Endothelial cell of umbilical vein (primary cell): Measurements from ENCODE around the gene SYNJ1. TPM values are rescaled to one million over a fixed set of nuclear protein-coding genes. Genes with fewer than 3 reads are reported as not detected.
A peak's percentile ranks its signal among the peaks of the same experiment; 100 is the strongest.

Experiments used
- BruUV-seq: library from RNA; stranded (reverse); fragments of 400-500 nt; replicated peaks from 2 replicates; lab custom pipeline; 2021; lab: Mats Ljungman, UMichigan
- CTCF ChIA-PET: fragments of 300-600, 350-600 bp; sonication (Branson Sonifier 250); formaldehyde crosslinking; loops from one replicate; lab custom pipeline; 2021; ENCODE audit warnings: antibody characterized with exemption, inconsistent platforms; lab: Charles Lee
- POLR2A ChIA-PET: fragments of 300-600, 350-600 bp; sonication (Branson Sonifier 250); formaldehyde crosslinking; loops from one replicate; lab custom pipeline; 2021; ENCODE audit warnings: antibody characterized with exemption, inconsistent platforms; lab: Charles Lee
- DNase-seq: peaks from one replicate; pipeline ENCODE4 v3.0.0-alpha.2; 2011; ENCODE audit warnings: low read depth, low spot score
- FAIRE-seq: peaks from 2 replicates; lab custom pipeline; 2011; peaks lifted over from hg19 to GRCh38; lab: Jason Lieb, UNC
- H2AFZ ChIP-seq: 2 replicates; pipeline ENCODE4 v1.6.0; 2012; ENCODE audit warnings: low read depth, low read length, control low read depth, inconsistent platforms
- H3K27ac ChIP-seq: 2 replicates; pipeline ENCODE4 v1.5.1; 2011; ENCODE audit warnings: low read depth, mild to moderate bottlenecking, control low read depth, low read length, moderate library complexity; ENCODE audit not compliant: insufficient read depth
- H3K27me3 ChIP-seq, 2 experiments: 2 replicates each; pipeline versions ENCODE4 v1.6.0 to v1.6.1; 2011; ENCODE audit warnings: low read length in 2 of 2, mixed read lengths in 1 of 2; ENCODE audit not compliant: control insufficient read depth in 2 of 2, insufficient read depth in 2 of 2
- H3K36me3 ChIP-seq, 2 experiments: 2 replicates in 1 of 2; 3 replicates in 1 of 2; pipeline ENCODE4 v1.5.1; 2011; ENCODE audit warnings: low read length in 2 of 2, mild to moderate bottlenecking in 1 of 2, moderate library complexity in 1 of 2; ENCODE audit not compliant: control insufficient read depth in 2 of 2, insufficient read depth in 2 of 2; ENCODE audit errors: extremely low read depth in 1 of 2
- H3K4me1 ChIP-seq: 3 replicates; pipeline ENCODE4 v1.5.1; 2011; ENCODE audit warnings: mild to moderate bottlenecking, low read length; ENCODE audit not compliant: control insufficient read depth, insufficient read depth; ENCODE audit errors: extremely low read depth
- H3K4me2 ChIP-seq: 2 replicates; pipeline ENCODE4 v1.6.1; 2011; ENCODE audit warnings: low read length, control low read depth, mixed read lengths; ENCODE audit not compliant: insufficient read depth
- H3K4me3 ChIP-seq, 3 experiments: fragments of 200-600 bp in 1 of 3; sonication (generic), shearing (Covaris generic) in 1 of 3; replicated peaks in 1 of 3; 2 replicates each; pipeline ENCODE4 v1.5.1; 2011 to 2016; ENCODE audit warnings: control low read depth in 3 of 3, low read length in 3 of 3, mild to moderate bottlenecking in 2 of 3, inconsistent platforms in 1 of 3, low read depth in 1 of 3, moderate library complexity in 1 of 3; ENCODE audit not compliant: insufficient read depth in 1 of 3
- H3K79me2 ChIP-seq: 2 replicates; pipeline ENCODE4 v1.6.0; 2012; ENCODE audit warnings: low read length, inconsistent platforms; ENCODE audit not compliant: control insufficient read depth, insufficient read depth
- H3K9ac ChIP-seq: replicated peaks from 2 replicates; pipeline ENCODE3; 2011; ENCODE audit warnings: low read length, control low read depth; ENCODE audit not compliant: insufficient read depth; ENCODE audit errors: extremely low read depth
- H3K9me1 ChIP-seq: replicated peaks from 3 replicates; pipeline ENCODE4 v1.6.0; 2011; ENCODE audit warnings: mild to moderate bottlenecking, low read length; ENCODE audit not compliant: control insufficient read depth, insufficient read depth; ENCODE audit errors: extremely low read depth
- H3K9me3 ChIP-seq: replicated peaks from 2 replicates; pipeline ENCODE4 v1.5.1; 2012; ENCODE audit warnings: low read length, inconsistent platforms; ENCODE audit not compliant: control insufficient read depth, insufficient read depth
- H4K20me1 ChIP-seq: replicated peaks from 2 replicates; pipeline ENCODE3; 2011; ENCODE audit warnings: mild to moderate bottlenecking, low read length; ENCODE audit not compliant: control insufficient read depth, insufficient read depth; ENCODE audit errors: extremely low read depth
- FOS ChIP-seq: IDR thresholded peaks from 2 replicates; pipeline ENCODE4 v1.6.1; 2011; ENCODE audit warnings: mild to moderate bottlenecking, low read length, moderate library complexity, borderline replicate concordance; ENCODE audit not compliant: insufficient read depth
- GATA2 ChIP-seq: IDR thresholded peaks from 2 replicates; pipeline ENCODE4 v1.7.0; 2011; ENCODE audit warnings: low read depth, mild to moderate bottlenecking, moderate library complexity, mixed read lengths, low read length; ENCODE audit not compliant: insufficient read length, insufficient read depth
- JUN ChIP-seq: IDR thresholded peaks from 2 replicates; pipeline ENCODE4 v1.6.1; 2011; ENCODE audit warnings: borderline replicate concordance, low read depth; ENCODE audit not compliant: insufficient read length, insufficient read depth
- MYC ChIP-seq: IDR thresholded peaks from one replicate; pipeline ENCODE4 v1.6.1; 2011; ENCODE audit warnings: mild to moderate bottlenecking, low read depth, low read length
- POLR2A ChIP-seq: IDR thresholded peaks from 2 replicates; pipeline ENCODE4 v1.6.1; 2012; ENCODE audit warnings: low read depth, mild to moderate bottlenecking, control low read depth, low read length
- POLR2AphosphoS5 ChIP-seq: IDR thresholded peaks from 2 replicates; pipeline ENCODE4 v1.6.1; 2012; ENCODE audit warnings: low read depth, mild to moderate bottlenecking, control low read depth, low read length, moderate library complexity; ENCODE audit not compliant: insufficient read depth
- dilution Hi-C: fragments of 300-500 bp; cut with MboI; formaldehyde crosslinking; loops from one replicate; pipeline ENCODE4 v1.15.0; 2019; ENCODE audit warnings: low sequenced_read_pairs; ENCODE audit not compliant: extremely low pct_ligation_motif_present
- intact Hi-C: fragments of 100-400 bp; cut with micrococcal nuclease; formaldehyde crosslinking; loops from one replicate; pipeline ENCODE4 v1.10.0; 2022
- polyA plus RNA-seq, 4 experiments: library from polyadenylated mRNA; depleted of rRNA in 3 of 4; stranded (reverse) in 3 of 4; unstranded in 1 of 4; fragments of >200 nt; gene quantifications; 2 replicates each; pipeline versions ENCODE4 v1.2.1 to v1.2.3, GENCODE V29; 2011 to 2012; ENCODE audit warnings: missing spikeins in 1 of 4
- total RNA-seq: library from RNA; stranded (reverse); gene quantifications from 2 replicates; pipeline ENCODE4 v1.2.3, GENCODE V29; 2021

Gene SYNJ1
- total and polyA plus RNA-seq, 2 donors (not counting 3 experiments of a cell fraction or from before 2014, with no cell fraction given): 5.9 to 17.0 TPM

GRCh38 chr21:32772281-32773047 is 44.7 kb upstream of the SYNJ1 start:
- TSS peak; percentile 71 for BruUV-seq
- Histone ChIP-seq H4K20me1 (peaks cover 3% of the 10 kb centered on the region), H3K9me3 (no peaks in the 10 kb centered on the region), H3K9me1 (no peaks in the 10 kb centered on the region), H3K4me2 (peak overlapping the region; percentile 94), H3K4me3 (peak overlapping the region; percentile 45 to 92 (median 55)), H3K79me2 (peaks cover 37% of the 10 kb centered on the region), H3K27me3 (no peaks in the 10 kb centered on the region), H3K9ac (peak overlapping the region; percentile 76), H3K27ac (peak overlapping the region; percentile 49), H3K4me1 (peaks cover 26% of the 10 kb centered on the region), H3K36me3 (no peaks in the 10 kb centered on the region), H2AFZ (peak overlapping the region; percentile 6)
- TF ChIP-seq POLR2A: no peak
- TF ChIP-seq JUN: no peak
- peak; percentile 5 for TF ChIP-seq FOS
- no peak for TF ChIP-seq POLR2AphosphoS5
- TF ChIP-seq MYC: no peak
- TF ChIP-seq GATA2: no peak
- dilution Hi-C loops: no loop called here
- ChIA-PET CTCF (interaction anchor here (0.8 to 2.5 kb wide), 4 partner anchors 16 to 54 kb away, joined by 3 to 19 read pairs (median 6); partner anchors contain the start of gene SYNJ1), POLR2A (no interaction called here)
- FAIRE-seq (peak; percentile 50), DNase-seq (peak; percentile 60)
- intact Hi-C loops: no loop called here
